Astrocyte of the cerebellum (primary cell): ENCODE data around the gene CDH5.
A peak's percentile ranks its signal among the peaks of the same experiment; 100 is the strongest.

Experiments used
- DNase-seq: peaks from one replicate; pipeline ENCODE4 v3.0.0-alpha.2; 2011; ENCODE audit warnings: low read depth
- H3K4me3 ChIP-seq: 2 replicates; pipeline ENCODE4 v1.5.1; 2011; ENCODE audit warnings: mild to moderate bottlenecking, low read depth, low read length, moderate library complexity
- CTCF ChIP-seq: IDR thresholded peaks from 2 replicates; pipeline ENCODE4 v1.5.1; 2012; ENCODE audit warnings: low read length, low read depth, moderate library complexity, mild to moderate bottlenecking; ENCODE audit errors: missing control alignments
- in situ Hi-C: cut with HindIII; loops from 2 replicates; pipeline ENCODE4 v1.10.0; 2017; ENCODE audit warnings: low sequenced_read_pairs

The CDH5 gene

GRCh38 chr16:66335704-66336329 lies 30.7 kb upstream of the CDH5 start:
- DNase-seq = peak; percentile 62
- in situ Hi-C loops = no loop called here
- no peak overlapping the region for H3K4me3 ChIP-seq
- no peak for TF ChIP-seq CTCF

- no peak overlapping the region for H3K4me3 ChIP-seq
- in situ Hi-C loops = no loop called here
- DNase-seq = no peak
- TF ChIP-seq CTCF = no peak
Measured at GRCh38 chr16:66337463-66338188, 28.9 kb upstream of the CDH5 start.

GRCh38 chr16:66342294-66342900 lies 24.1 kb upstream of the CDH5 start:
- no peak for DNase-seq
- no peak overlapping the region for H3K4me3 ChIP-seq
- TF ChIP-seq CTCF = peak; percentile 74
- in situ Hi-C loops = no loop called here

- peak; percentile 66 for TF ChIP-seq CTCF
- DNase-seq = no peak
- no peak overlapping the region for H3K4me3 ChIP-seq
- in situ Hi-C loops = no loop called here
Measured at GRCh38 chr16:66344533-66345145, 21.9 kb upstream of the CDH5 start.

GRCh38 chr16:66346221-66346620 lies 20.3 kb upstream of the CDH5 start:
- no peak overlapping the region for H3K4me3 ChIP-seq
- no peak for TF ChIP-seq CTCF
- DNase-seq = no peak
- in situ Hi-C loops = no loop called here

GRCh38 chr16:66352304-66352703 lies 14.2 kb upstream of the CDH5 start:
- TF ChIP-seq CTCF = no peak
- no peak for DNase-seq
- in situ Hi-C loops = no loop called here
- no peak overlapping the region for H3K4me3 ChIP-seq
